Measurements from ENCODE around the gene CEP112.

GRCh38 chr17:65685110-65685509 lies 506.8 kb downstream of the CEP112 start:
- TF ChIP-seq POLR2A (IDR thresholded peaks at IDR 0.05), result no peak
- TF ChIP-seq, protein P1, sequence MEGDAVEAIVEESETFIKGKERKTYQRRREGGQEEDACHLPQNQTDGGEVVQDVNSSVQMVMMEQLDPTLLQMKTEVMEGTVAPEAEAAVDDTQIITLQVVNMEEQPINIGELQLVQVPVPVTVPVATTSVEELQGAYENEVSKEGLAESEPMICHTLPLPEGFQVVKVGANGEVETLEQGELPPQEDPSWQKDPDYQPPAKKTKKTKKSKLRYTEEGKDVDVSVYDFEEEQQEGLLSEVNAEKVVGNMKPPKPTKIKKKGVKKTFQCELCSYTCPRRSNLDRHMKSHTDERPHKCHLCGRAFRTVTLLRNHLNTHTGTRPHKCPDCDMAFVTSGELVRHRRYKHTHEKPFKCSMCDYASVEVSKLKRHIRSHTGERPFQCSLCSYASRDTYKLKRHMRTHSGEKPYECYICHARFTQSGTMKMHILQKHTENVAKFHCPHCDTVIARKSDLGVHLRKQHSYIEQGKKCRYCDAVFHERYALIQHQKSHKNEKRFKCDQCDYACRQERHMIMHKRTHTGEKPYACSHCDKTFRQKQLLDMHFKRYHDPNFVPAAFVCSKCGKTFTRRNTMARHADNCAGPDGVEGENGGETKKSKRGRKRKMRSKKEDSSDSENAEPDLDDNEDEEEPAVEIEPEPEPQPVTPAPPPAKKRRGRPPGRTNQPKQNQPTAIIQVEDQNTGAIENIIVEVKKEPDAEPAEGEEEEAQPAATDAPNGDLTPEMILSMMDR (IDR thresholded peaks at IDR 0.05), result no peak
